SK-N-SH (cell line): ENCODE results near the gene DTX3. TPM values are rescaled to one million over a fixed set of nuclear protein-coding genes. Genes with fewer than 3 reads are reported as not detected.

Experiments used
- CTCF ChIA-PET: fragments of 300-600, 350-600 bp; formaldehyde crosslinking; extraction: SDS; loops from one replicate; lab custom pipeline; 2021; lab: Yijun Ruan, JAX
- POLR2A ChIA-PET: fragments of 350-600 bp; sonication (Branson Sonifier 250); formaldehyde crosslinking; extraction: SDS; loops from one replicate; lab custom pipeline; 2020; ENCODE audit warnings: antibody characterized with exemption, inconsistent platforms; lab: Yijun Ruan, JAX
- DNase-seq: peaks from one replicate; pipeline ENCODE4 v3.0.0; 2012
- H2AFZ ChIP-seq: fragments of 200-600 bp; sonication (generic); 2 replicates; pipeline ENCODE4 v1.8.1; 2016; ENCODE audit warnings: antibody characterized with exemption, mild to moderate bottlenecking, low read depth
- H3F3A ChIP-seq: fragments of 200-600 bp; sonication (generic); replicated peaks from 2 replicates; pipeline ENCODE3; 2016; ENCODE audit warnings: antibody characterized with exemption, mild to moderate bottlenecking; ENCODE audit not compliant: insufficient read depth
- H3K27ac ChIP-seq, 2 experiments: fragments of 200-500 bp in 1 of 2; fragments of 200-600 bp in 1 of 2; sonication (Bioruptor generic) in 1 of 2; sonication (generic), shearing (Covaris generic) in 1 of 2; 2 replicates each; pipeline versions ENCODE4 v1.5.1 to v1.6.1; 2014 to 2016; ENCODE audit warnings: low read depth in 2 of 2, inconsistent platforms in 1 of 2, low read length in 1 of 2, mild to moderate bottlenecking in 1 of 2, mixed read lengths in 1 of 2
- H3K27me3 ChIP-seq: fragments of 200-600 bp; sonication (generic), shearing (Covaris generic); 2 replicates; pipeline ENCODE4 v1.6.1; 2016; ENCODE audit warnings: mixed run types; ENCODE audit not compliant: insufficient read depth
- H3K36me3 ChIP-seq, 2 experiments: fragments of 200-500 bp in 1 of 2; fragments of 200-600 bp in 1 of 2; sonication (Bioruptor generic) in 1 of 2; sonication (generic) in 1 of 2; replicated peaks in 1 of 2; 2 replicates each; pipeline versions ENCODE3 to v1.5.1; 2014 to 2016; ENCODE audit warnings: low read length in 1 of 2, mild to moderate bottlenecking in 1 of 2; ENCODE audit not compliant: insufficient read depth in 2 of 2, control insufficient read depth in 1 of 2
- H3K4me1 ChIP-seq, 2 experiments: fragments of 200-500 bp in 1 of 2; fragments of 200-600 bp in 1 of 2; sonication (Bioruptor generic) in 1 of 2; sonication (generic), shearing (Covaris generic) in 1 of 2; 2 replicates each; pipeline versions ENCODE4 v1.5.1 to v1.6.1; 2014 to 2016; ENCODE audit warnings: low read depth in 1 of 2, low read length in 1 of 2, mixed run types in 1 of 2; ENCODE audit not compliant: insufficient read depth in 2 of 2, control insufficient read depth in 1 of 2
- H3K4me2 ChIP-seq: fragments of 200-600 bp; sonication (generic), shearing (Covaris generic); 2 replicates; pipeline ENCODE4 v1.6.1; 2017; ENCODE audit warnings: mixed run types
- H3K4me3 ChIP-seq, 2 experiments: fragments of 200-500 bp in 1 of 2; fragments of 200-600 bp in 1 of 2; sonication (Bioruptor generic) in 1 of 2; sonication (generic), shearing (Covaris generic) in 1 of 2; 2 replicates each; pipeline versions ENCODE4 v1.5.1 to v1.8.1; 2014 to 2016; ENCODE audit warnings: low read depth in 2 of 2, inconsistent platforms in 1 of 2, low read length in 1 of 2, mild to moderate bottlenecking in 1 of 2, mixed read lengths in 1 of 2, moderate library complexity in 1 of 2
- H3K79me2 ChIP-seq: fragments of 200-600 bp; sonication (generic); 2 replicates; pipeline ENCODE4 v1.8.1; 2017; ENCODE audit warnings: mild to moderate bottlenecking; ENCODE audit not compliant: insufficient read depth
- H3K9ac ChIP-seq: fragments of 200-600 bp; sonication (generic); 2 replicates; pipeline ENCODE4 v1.6.1; 2017; ENCODE audit warnings: mixed run types
- H3K9me2 ChIP-seq: fragments of 200-600 bp; sonication (generic); 2 replicates; pipeline ENCODE4 v1.6.1; 2017; ENCODE audit warnings: mixed run types
- H3K9me3 ChIP-seq: fragments of 200-600 bp; sonication (generic); 2 replicates; pipeline ENCODE4 v1.6.1; 2017; ENCODE audit warnings: mixed run types, mild to moderate bottlenecking, moderate library complexity
- H4K20me1 ChIP-seq: fragments of 200-600 bp; sonication (generic); 2 replicates; pipeline ENCODE4 v1.6.1; 2017; ENCODE audit warnings: mild to moderate bottlenecking, mixed run types; ENCODE audit not compliant: insufficient read depth
- CHD2 ChIP-seq: fragments of 150-350 bp; IDR thresholded peaks from 2 replicates; pipeline ENCODE4 v1.6.1; 2018; ENCODE audit warnings: low read length; ENCODE audit not compliant: partially characterized antibody
- FOSL2 ChIP-seq: IDR thresholded peaks from 2 replicates; pipeline ENCODE4 v1.4.0; 2012; ENCODE audit warnings: low read depth, mild to moderate bottlenecking, moderate library complexity, borderline replicate concordance
- FOXM1 ChIP-seq: IDR thresholded peaks from 2 replicates; pipeline ENCODE4 v1.4.0; 2012; ENCODE audit warnings: low read depth, mild to moderate bottlenecking
- IRF3 ChIP-seq: fragments of 150-350 bp; IDR thresholded peaks from 2 replicates; pipeline ENCODE4 v1.6.1; 2016; ENCODE audit warnings: mild to moderate bottlenecking, low read depth, low read length
- JUND ChIP-seq: IDR thresholded peaks from 2 replicates; pipeline ENCODE4 v1.4.0; 2012
- MAX ChIP-seq: IDR thresholded peaks from 2 replicates; pipeline ENCODE4 v1.4.0; 2012; ENCODE audit warnings: low read depth
- MXI1 ChIP-seq: IDR thresholded peaks from 2 replicates; pipeline ENCODE4 v1.6.1; 2012; ENCODE audit warnings: mild to moderate bottlenecking, low read depth, low read length, improper control_type of control experiment
- NFIC ChIP-seq: IDR thresholded peaks from 2 replicates; pipeline ENCODE4 v1.4.0; 2012; ENCODE audit warnings: borderline replicate concordance
- PBX3 ChIP-seq: IDR thresholded peaks from 2 replicates; pipeline ENCODE4; 2012
- POLR2AphosphoS5 ChIP-seq: IDR thresholded peaks from 2 replicates; pipeline ENCODE4 v1.6.1; 2012; ENCODE audit warnings: low read depth, low read length
- RCOR1 ChIP-seq: fragments of 150-350 bp; IDR thresholded peaks from 2 replicates; pipeline ENCODE4 v1.6.1; 2017; ENCODE audit warnings: antibody characterized with exemption, low read length
- REST ChIP-seq: IDR thresholded peaks from 2 replicates; pipeline ENCODE4 v1.6.1; 2012; ENCODE audit warnings: mild to moderate bottlenecking, low read depth, low read length, moderate library complexity
- SMC3 ChIP-seq: IDR thresholded peaks from 2 replicates; pipeline ENCODE4 v1.6.1; 2012; ENCODE audit warnings: low read depth, low read length, improper control_type of control experiment
- USF1 ChIP-seq: IDR thresholded peaks from 2 replicates; pipeline ENCODE4 v1.4.0; 2012; ENCODE audit warnings: low read depth, borderline replicate concordance
- USF2 ChIP-seq: fragments of 150-350 bp; IDR thresholded peaks from 2 replicates; pipeline ENCODE4 v1.6.1; 2017; ENCODE audit warnings: antibody characterized with exemption, low read length, low read depth, borderline replicate concordance
- WGBS: methylation state at CpG from one replicate; pipeline ENCODE4 v1.1.6; 2017; ENCODE audit warnings: low lambda C conversion rate; 5-methylcytosine and 5-hydroxymethylcytosine counted together
- polyA plus RNA-seq, 3 experiments: library from polyadenylated mRNA; depleted of rRNA; stranded (reverse); fragments of >200 nt; gene quantifications; 2 replicates each; pipeline ENCODE4 v1.2.3, GENCODE V29; 2012

The DTX3 gene
- polyA plus RNA-seq, 1 of the 3 experiments (the other 2 are of a cell fraction), result 61.2 TPM

GRCh38 chr12:57612711-57613426, 8.2 kb downstream of the DTX3 start:
- Histone ChIP-seq H2AFZ (no peak overlapping the region), H3K9me3 (no peaks in the 10 kb centered on the region), H3K79me2 (no peaks in the 10 kb centered on the region), H3K36me3 (peaks cover 0 to 47% of the 10 kb centered on the region in 2 experiments), H3F3A (peaks cover under 1% of the 10 kb centered on the region), H3K4me1 (peaks cover 5 to 29% of the 10 kb centered on the region in 2 experiments; a peak in 2 of 4 replicates), H3K27ac (no peak overlapping the region; a peak in 1 of 4 replicates), H3K27me3 (no peaks in the 10 kb centered on the region), H3K4me3 (peak overlapping the region; percentile 51 to 75; a peak in 3 of 4 replicates), H3K9me2 (no peaks in the 10 kb centered on the region), H3K4me2 (peak overlapping the region; percentile 85), H4K20me1 (no peaks in the 10 kb centered on the region), H3K9ac (no peak overlapping the region; the same call in 1 of the 2 replicates)
- ChIA-PET CTCF (interaction anchor here (1.4 to 7.4 kb wide), 7 partner anchors 8 to 154 kb away, joined by 4 to 90 read pairs (median 10); partner anchors contain the start of genes B4GALNT1 and PIP4K2C), POLR2A (interaction anchor here (2.7 kb wide), 1 partner anchor 22 kb away, joined by 21 read pairs; the partner anchor contains the start of gene PIP4K2C)
- no peak for DNase-seq
- no peak for TF ChIP-seq MXI1
- 100% methylated on average over 7 of the region's 10 CpGs for WGBS

- no peak overlapping the region for H3K4me3 ChIP-seq
- no peak for DNase-seq
- POLR2A ChIA-PET, result interaction anchor here (0.6 to 1.7 kb wide), 4 partner anchors 10 to 93 kb away, joined by 3 to 4 read pairs (median 3); partner anchors contain the start of genes DDIT3, DTX3 and PIP4K2C
- TF ChIP-seq FOSL2, result no peak
- no peak for TF ChIP-seq SMC3
- no peak for TF ChIP-seq FOXM1
- TF ChIP-seq MAX, result no peak
- no peak for TF ChIP-seq JUND
- TF ChIP-seq USF2, result no peak
- no peak for TF ChIP-seq IRF3
- no peak for TF ChIP-seq PBX3
- no peak for TF ChIP-seq CHD2
- no peak for TF ChIP-seq REST
- no peak for TF ChIP-seq USF1
- TF ChIP-seq NFIC, result no peak
- TF ChIP-seq POLR2AphosphoS5, result no peak
- no peak for TF ChIP-seq RCOR1
- TF ChIP-seq, all 33 proteins: peak for 0
- H3K9me2 ChIP-seq, result no peaks in the 10 kb centered on the region
- H3K4me1 ChIP-seq, result peaks cover 5 to 29% of the 10 kb centered on the region in 2 experiments; a peak in 2 of 4 replicates
- no peaks in the 10 kb centered on the region for H3K9me3 ChIP-seq
- no peak overlapping the region for H3K9ac ChIP-seq
- H3K4me2 ChIP-seq, result no peak overlapping the region
- H3K27ac ChIP-seq, result no peak overlapping the region
- CTCF ChIA-PET, result interaction anchor here (0.7 to 7.4 kb wide), 9 partner anchors 7 to 161 kb away, joined by 3 to 90 read pairs (median 5); partner anchors contain the start of genes B4GALNT1 and PIP4K2C
- 93% methylated on average over 10 of the region's 10 CpGs for WGBS
- peaks cover 1% of the 10 kb centered on the region for H3F3A ChIP-seq
- H3K79me2 ChIP-seq, result no peaks in the 10 kb centered on the region
- H3K27me3 ChIP-seq, result no peaks in the 10 kb centered on the region
- no peak overlapping the region for H2AFZ ChIP-seq
- H3K36me3 ChIP-seq, result peaks cover 0 to 40% of the 10 kb centered on the region in 2 experiments
- no peaks in the 10 kb centered on the region for H4K20me1 ChIP-seq
Measured at GRCh38 chr12:57613427-57614109, 8.9 kb downstream of the DTX3 start.
